H9 (cell line): ENCODE data around the gene ATP5MC2. TPM values are rescaled to one million over a fixed set of nuclear protein-coding genes. Genes with fewer than 3 reads are reported as not detected.

ENCODE experiments used
- DNase-seq: peaks from one replicate; pipeline ENCODE4 v3.0.0-alpha.2; 2017
- H2AFZ ChIP-seq: one replicate; pipeline ENCODE4 v1.6.1; 2013; ENCODE audit warnings: mild to moderate bottlenecking, low read length, control low read depth, moderate library complexity
- H2AK5ac ChIP-seq: 2 replicates; pipeline ENCODE4 v1.6.1; 2013; ENCODE audit warnings: low read length, control low read depth, mixed read lengths; ENCODE audit not compliant: insufficient read length
- H2BK120ac ChIP-seq: one replicate; pipeline ENCODE4 v1.6.1; 2013; ENCODE audit warnings: low read depth, mild to moderate bottlenecking, low read length, control low read depth, inconsistent platforms; ENCODE audit not compliant: poor library complexity, severe bottlenecking
- H2BK12ac ChIP-seq: 2 replicates; pipeline ENCODE4 v1.6.1; 2013; ENCODE audit warnings: low read length, control low read depth, mixed read lengths, low read depth; ENCODE audit not compliant: insufficient read length
- H2BK15ac ChIP-seq: 2 replicates; pipeline ENCODE4 v1.6.1; 2013; ENCODE audit warnings: low read depth, low read length, control low read depth
- H2BK20ac ChIP-seq: one replicate; pipeline ENCODE4 v1.6.1; 2013; ENCODE audit warnings: low read depth, mild to moderate bottlenecking, low read length, control low read depth, inconsistent platforms; ENCODE audit not compliant: poor library complexity, severe bottlenecking
- H2BK5ac ChIP-seq: 2 replicates; pipeline ENCODE4 v1.6.1; 2013; ENCODE audit warnings: low read length, control low read depth, mixed read lengths; ENCODE audit not compliant: insufficient read length
- H3K14ac ChIP-seq: 2 replicates; pipeline ENCODE4 v1.6.1; 2013; ENCODE audit warnings: low read length, control low read depth; ENCODE audit not compliant: insufficient read depth
- H3K18ac ChIP-seq: 2 replicates; pipeline ENCODE4 v1.6.1; 2013; ENCODE audit warnings: low read depth, mild to moderate bottlenecking, mixed read lengths, low read length, control low read depth; ENCODE audit not compliant: insufficient read length
- H3K23ac ChIP-seq: 2 replicates; pipeline ENCODE4 v1.6.1; 2013; ENCODE audit warnings: low read length, control low read depth, mixed read lengths, low read depth; ENCODE audit not compliant: insufficient read length
- H3K23me2 ChIP-seq: 2 replicates; pipeline ENCODE4 v1.6.1; 2013; ENCODE audit warnings: low read depth, mild to moderate bottlenecking, mixed read lengths, low read length, control low read depth; ENCODE audit not compliant: insufficient read length, poor library complexity, severe bottlenecking
- H3K27ac ChIP-seq: 2 replicates; pipeline ENCODE4 v1.5.1; 2013; ENCODE audit warnings: low read length, control low read depth, mixed read lengths, low read depth; ENCODE audit not compliant: insufficient read length
- H3K27me3 ChIP-seq: 2 replicates; pipeline ENCODE4 v1.6.1; 2013; ENCODE audit warnings: low read length, control low read depth, inconsistent platforms; ENCODE audit not compliant: insufficient read depth
- H3K4ac ChIP-seq: 2 replicates; pipeline ENCODE4 v1.6.1; 2013; ENCODE audit warnings: low read depth, mild to moderate bottlenecking, control low read depth, inconsistent platforms, low read length, moderate library complexity
- H3K4me1 ChIP-seq: 2 replicates; pipeline ENCODE4 v1.6.1; 2013; ENCODE audit warnings: low read length, control low read depth, inconsistent platforms; ENCODE audit not compliant: insufficient read depth
- H3K4me2 ChIP-seq: 2 replicates; pipeline ENCODE4 v1.6.1; 2013; ENCODE audit warnings: low read length, control low read depth, mixed read lengths; ENCODE audit not compliant: insufficient read length, insufficient read depth
- H3K56ac ChIP-seq: 2 replicates; pipeline ENCODE4 v1.6.1; 2013; ENCODE audit warnings: low read depth, mild to moderate bottlenecking, mixed read lengths, low read length, control low read depth; ENCODE audit not compliant: insufficient read length
- H3K79me1 ChIP-seq: 2 replicates; pipeline ENCODE4 v1.6.1; 2013; ENCODE audit warnings: low read depth, mild to moderate bottlenecking, moderate library complexity, low read length, control low read depth, inconsistent platforms; ENCODE audit not compliant: insufficient read depth, poor library complexity, severe bottlenecking
- H3K79me2 ChIP-seq: 2 replicates; pipeline ENCODE4 v1.6.1; 2013; ENCODE audit warnings: low read length, control low read depth, inconsistent platforms; ENCODE audit not compliant: insufficient read depth
- H3K9ac ChIP-seq: 2 replicates; pipeline ENCODE4 v1.6.1; 2013; ENCODE audit warnings: low read length, control low read depth, mixed read lengths; ENCODE audit not compliant: insufficient read length; ENCODE audit errors: extremely low read depth
- H3K9me3 ChIP-seq: one replicate; pipeline ENCODE4 v1.6.1; 2013; ENCODE audit warnings: low read depth, low read length, inconsistent platforms; ENCODE audit not compliant: control insufficient read depth
- H3T11ph ChIP-seq: one replicate; pipeline ENCODE4 v1.6.1; 2013; ENCODE audit warnings: mild to moderate bottlenecking, low read length, control low read depth, inconsistent platforms
- H4K20me1 ChIP-seq: one replicate; pipeline ENCODE4 v1.6.1; 2013; ENCODE audit not compliant: control insufficient read depth, insufficient read length, insufficient read depth
- H4K5ac ChIP-seq: 2 replicates; pipeline ENCODE4 v1.6.1; 2013; ENCODE audit warnings: low read depth, mild to moderate bottlenecking, mixed read lengths, low read length, control low read depth; ENCODE audit not compliant: insufficient read length
- H4K8ac ChIP-seq: replicated peaks from 2 replicates; pipeline ENCODE4 v1.6.1; 2013; ENCODE audit warnings: low read length, control low read depth, mixed read lengths, low read depth; ENCODE audit not compliant: insufficient read length
- H4K91ac ChIP-seq: 2 replicates; pipeline ENCODE4 v1.6.1; 2013; ENCODE audit warnings: low read depth, mild to moderate bottlenecking, moderate library complexity, mixed read lengths, low read length, control low read depth; ENCODE audit not compliant: insufficient read length
- H3K27ac Mint-ChIP-seq, 3 experiments: 2 replicates in 2 of 3; 3 replicates in 1 of 3; pipeline ENCODE4 v1.8.0; 2020 to 2021; ENCODE audit warnings: mixed read lengths in 3 of 3, mild to moderate bottlenecking in 1 of 3, moderate library complexity in 1 of 3
- H3K27me3 Mint-ChIP-seq: 2 replicates; pipeline ENCODE4 v1.8.0; 2021; ENCODE audit warnings: low read depth, mild to moderate bottlenecking, moderate library complexity, mixed read lengths
- H3K36me3 Mint-ChIP-seq, 3 experiments: 2 replicates in 2 of 3; 3 replicates in 1 of 3; pipeline ENCODE4 v1.8.0; 2020 to 2021; ENCODE audit warnings: low read depth in 3 of 3, mixed read lengths in 3 of 3; ENCODE audit not compliant: insufficient read depth in 1 of 3
- H3K4me1 Mint-ChIP-seq, 2 experiments: 2 replicates each; pipeline ENCODE4 v1.8.0; 2020; ENCODE audit warnings: mixed read lengths in 2 of 2
- H3K4me3 Mint-ChIP-seq, 2 experiments: 2 replicates in 1 of 2; 3 replicates in 1 of 2; pipeline ENCODE4 v1.8.0; 2020 to 2021; ENCODE audit warnings: mild to moderate bottlenecking in 2 of 2, mixed read lengths in 2 of 2, moderate library complexity in 1 of 2
- H3K9me3 Mint-ChIP-seq, 2 experiments: 2 replicates in 1 of 2; 3 replicates in 1 of 2; pipeline ENCODE4 v1.8.0; 2020; ENCODE audit warnings: mild to moderate bottlenecking in 2 of 2, mixed read lengths in 2 of 2, moderate library complexity in 1 of 2
- CTCF ChIP-seq: fragments of 200-600 bp; sonication (generic); conservative IDR thresholded peaks from 3 replicates; pipeline ENCODE4 v1.8.0; 2021; ENCODE audit warnings: antibody characterized with exemption, mild to moderate bottlenecking
- WGBS: extraction: QIAGEN DNeasy Blood & Tissue Kit; methylation state at CpG from one replicate; pipeline ENCODE4 v1.1.7; 2013; ENCODE audit warnings: missing lambda C conversion rate, low lambda C conversion rate, mixed read lengths; ENCODE audit not compliant: insufficient read length; ENCODE audit errors: extremely low coverage; 5-methylcytosine and 5-hydroxymethylcytosine counted together
- total RNA-seq: library from RNA; stranded (reverse); gene quantifications from 2 replicates; pipeline ENCODE4 v1.2.1, GENCODE V29; 2021

The ATP5MC2 gene
- total RNA-seq, 1 experiment from 2014 or later: 379 TPM

- Mint-ChIP-seq H3K4me1 (peaks cover 31 to 41% of the 10 kb centered on the region in 2 experiments), H3K27ac (peak overlapping the region; percentile 84 to 90 (median 89)), H3K9me3 (peaks cover 2 to 3% of the 10 kb centered on the region in 2 experiments; a peak in 1 of 5 replicates), H3K36me3 (no peaks in the 10 kb centered on the region), H3K27me3 (peaks cover 72% of the 10 kb centered on the region), H3K4me3 (peak overlapping the region; percentile 59 to 75)
- H3K4ac ChIP-seq: no peak overlapping the region
- no peaks in the 10 kb centered on the region for H3K79me1 ChIP-seq
- H3K18ac ChIP-seq: no peak overlapping the region
- H3K79me2 ChIP-seq: no peaks in the 10 kb centered on the region
- no peak overlapping the region for H3K23ac ChIP-seq
- H3T11ph ChIP-seq: no peak overlapping the region
- H3K4me2 ChIP-seq: peak overlapping the region; percentile 49
- H2AFZ ChIP-seq: no peak overlapping the region
- H4K20me1 ChIP-seq: no peaks in the 10 kb centered on the region
- H2AK5ac ChIP-seq: no peak overlapping the region
- H3K27ac ChIP-seq: no peak overlapping the region
- no peak overlapping the region for H4K5ac ChIP-seq
- DNase-seq: no peak
- no peak overlapping the region for H4K91ac ChIP-seq
- H3K27me3 ChIP-seq: peaks cover 4% of the 10 kb centered on the region; the same call in 1 of the 2 replicates
- H3K23me2 ChIP-seq: peaks cover 17% of the 10 kb centered on the region
- H3K14ac ChIP-seq: no peak overlapping the region
- H3K9ac ChIP-seq: peak overlapping the region; percentile 36
- H2BK15ac ChIP-seq: no peak overlapping the region
- H3K56ac ChIP-seq: no peak overlapping the region
- no peaks in the 10 kb centered on the region for H3K9me3 ChIP-seq
- H2BK12ac ChIP-seq: no peak overlapping the region
- no CpG with 5 or more reads among the region's 24 CpGs for WGBS
- no peak overlapping the region for H2BK120ac ChIP-seq
- no peak for TF ChIP-seq CTCF
- no peak overlapping the region for H2BK5ac ChIP-seq
- no peaks in the 10 kb centered on the region; the same call in 1 of the 2 replicates for H3K4me1 ChIP-seq
- no peak overlapping the region for H4K8ac ChIP-seq
- H2BK20ac ChIP-seq: no peak overlapping the region
These were observed 20.9 kb upstream of the ATP5MC2 start for GRCh38 chr12:53696655-53697331.
